HG03521 (cell line): Measurements from ENCODE around the gene NCCRP1.

Experiments used
- ATAC-seq: cut with Tn5 transposase; IDR thresholded peaks from one replicate; pipeline ENCODE4 v1.9.1; 2021; ENCODE audit warnings: mild to moderate bottlenecking, moderate library complexity; ENCODE audit not compliant: unreplicated experiment

NCCRP1 gene

GRCh38 chr19:39178296-39179006 lies 18.3 kb upstream of the NCCRP1 start:
- ATAC-seq = no peak

GRCh38 chr19:39179754-39180153 lies 17.0 kb upstream of the NCCRP1 start:
- ATAC-seq = no peak

- no peak for ATAC-seq
These were observed 16.0 kb upstream of the NCCRP1 start for GRCh38 chr19:39180749-39181148.

GRCh38 chr19:39181500-39182173 lies 15.1 kb upstream of the NCCRP1 start:
- no peak for ATAC-seq

GRCh38 chr19:39182174-39182505 lies 14.6 kb upstream of the NCCRP1 start:
- ATAC-seq = no peak

GRCh38 chr19:39183104-39183503 lies 13.7 kb upstream of the NCCRP1 start:
- no peak for ATAC-seq

GRCh38 chr19:39186391-39186790 lies 10.4 kb upstream of the NCCRP1 start:
- no peak for ATAC-seq

- ATAC-seq = no peak
These were observed 9.2 kb upstream of the NCCRP1 start for GRCh38 chr19:39187552-39187943.

GRCh38 chr19:39188960-39189359 lies 7.8 kb upstream of the NCCRP1 start:
- ATAC-seq = no peak

- ATAC-seq = no peak
These were observed 6.0 kb upstream of the NCCRP1 start for GRCh38 chr19:39190768-39191167.

GRCh38 chr19:39192846-39193245 lies 3.9 kb upstream of the NCCRP1 start:
- ATAC-seq = no peak

GRCh38 chr19:39193803-39194202 lies 3.0 kb upstream of the NCCRP1 start:
- no peak for ATAC-seq

- no peak for ATAC-seq
These were observed 1.8 kb upstream of the NCCRP1 start for GRCh38 chr19:39194832-39195542.

- ATAC-seq = no peak
These were observed 1.0 kb upstream of the NCCRP1 start for GRCh38 chr19:39195755-39196154.

GRCh38 chr19:39196320-39196719 lies 444 bp upstream of the NCCRP1 start:
- ATAC-seq = no peak

GRCh38 chr19:39197808-39198207 lies 1.0 kb downstream of the NCCRP1 start:
- ATAC-seq = no peak

- ATAC-seq = no peak
These were observed 2.3 kb downstream of the NCCRP1 start for GRCh38 chr19:39199025-39199424.

- no peak for ATAC-seq
These were observed 3.5 kb downstream of the NCCRP1 start for GRCh38 chr19:39200066-39200802.

- ATAC-seq = no peak
These were observed 4.0 kb downstream of the NCCRP1 start for GRCh38 chr19:39200803-39201115.

GRCh38 chr19:39202998-39203355 lies 6.2 kb downstream of the NCCRP1 start:
- no peak for ATAC-seq
